Jurkat, Clone E6-1 (cell line): ENCODE results near the gene EARS2.
"Not testable (repeated sequence)": the region's sequence is repeated elsewhere in the genome, so short reads cannot be mapped to it uniquely, and the experiment has no call there.

Source experiments
- DNase-seq: peaks from one replicate; pipeline ENCODE4 v3.0.0-alpha.2; 2011; ENCODE audit warnings: low read depth, low spot score
- H3K4me3 ChIP-seq: 2 replicates; pipeline ENCODE4 v1.5.1; 2011; ENCODE audit warnings: mild to moderate bottlenecking, low read length, control low read depth, moderate library complexity

EARS2 gene

GRCh38 chr16:23571895-23572294, 14.7 kb upstream of the EARS2 start:
- no peak for DNase-seq
- no peak overlapping the region for H3K4me3 ChIP-seq

- no peak overlapping the region for H3K4me3 ChIP-seq
- DNase-seq, result no peak
These were observed 14.0 kb upstream of the EARS2 start for GRCh38 chr16:23570992-23571632.

GRCh38 chr16:23567602-23568001, 10.5 kb upstream of the EARS2 start:
- no peak for DNase-seq
- H3K4me3 ChIP-seq, result no peak overlapping the region

- H3K4me3 ChIP-seq, result no peak overlapping the region
These were observed 9.6 kb upstream of the EARS2 start for GRCh38 chr16:23566724-23567123.

GRCh38 chr16:23564575-23565363, 7.6 kb upstream of the EARS2 start:
- no peak for DNase-seq
- H3K4me3 ChIP-seq, result no peak overlapping the region

More at GRCh38 chr16:23566724-23567123, 9.6 kb upstream of the EARS2 start:
- DNase-seq, result no peak

- H3K4me3 ChIP-seq, result no peak overlapping the region
- DNase-seq, result no peak
These were observed 6.0 kb upstream of the EARS2 start for GRCh38 chr16:23563186-23563585.

GRCh38 chr16:23562505-23562904, 5.4 kb upstream of the EARS2 start:
- H3K4me3 ChIP-seq, result no peak overlapping the region

GRCh38 chr16:23561586-23561985, 4.4 kb upstream of the EARS2 start:
- no peak overlapping the region for H3K4me3 ChIP-seq

More at GRCh38 chr16:23562505-23562904, 5.4 kb upstream of the EARS2 start:
- no peak for DNase-seq

GRCh38 chr16:23557779-23558702, 891 bp upstream of the EARS2 start:
- H3K4me3 ChIP-seq, result peak overlapping the region; percentile 91
- DNase-seq, result no peak

More at GRCh38 chr16:23561586-23561985, 4.4 kb upstream of the EARS2 start:
- no peak for DNase-seq

GRCh38 chr16:23554536-23554935, 2.6 kb downstream of the EARS2 start:
- H3K4me3 ChIP-seq, result no peak overlapping the region
- DNase-seq, result no peak

GRCh38 chr16:23552161-23552560, 5.0 kb downstream of the EARS2 start:
- H3K4me3 ChIP-seq, result no peak overlapping the region
- DNase-seq, result no peak

- DNase-seq, result no peak
- no peak overlapping the region for H3K4me3 ChIP-seq
These were observed 7.2 kb downstream of the EARS2 start for GRCh38 chr16:23549938-23550337.

- no peak for DNase-seq
- H3K4me3 ChIP-seq, result no peak overlapping the region
These were observed 12.7 kb downstream of the EARS2 start for GRCh38 chr16:23544436-23544835.

- not testable (repeated sequence) for H3K4me3 ChIP-seq, DNase-seq
These were observed 16.4 kb downstream of the EARS2 start for GRCh38 chr16:23540817-23541178.

GRCh38 chr16:23539984-23540816, 16.9 kb downstream of the EARS2 start:
- DNase-seq, result no peak
- no peak overlapping the region for H3K4me3 ChIP-seq

GRCh38 chr16:23538919-23539278, 18.3 kb downstream of the EARS2 start:
- H3K4me3 ChIP-seq, result no peak overlapping the region
- no peak for DNase-seq

- no peak overlapping the region for H3K4me3 ChIP-seq
- no peak for DNase-seq
These were observed 19.8 kb downstream of the EARS2 start for GRCh38 chr16:23537390-23537789.

GRCh38 chr16:23535901-23536300, 21.2 kb downstream of the EARS2 start:
- DNase-seq, result no peak

More at GRCh38 chr16:23535901-23536300, 21.2 kb downstream of the EARS2 start:
- H3K4me3 ChIP-seq, result no peak overlapping the region
